Adipose tissue (tissue), 3 donors: ENCODE data around the gene SLC22A1. TPM values are rescaled to one million over a fixed set of nuclear protein-coding genes. Genes with fewer than 3 reads are reported as not detected.
"Not testable (repeated sequence)": the region's sequence is repeated elsewhere in the genome, so short reads cannot be mapped to it uniquely, and the experiment has no call there.

Source experiments
- H3K27ac ChIP-seq: one replicate; pipeline ENCODE4 v1.5.1; 2013; ENCODE audit warnings: low read depth, low read length
- WGBS, 3 donors: extraction: QIAGEN DNeasy Blood & Tissue Kit; methylation state at CpG; one replicate each; pipeline ENCODE4 v1.1.7; 2013; 5-methylcytosine and 5-hydroxymethylcytosine counted together
- polyA plus RNA-seq, 3 donors: library from polyadenylated mRNA; stranded (reverse); fragments of 200-250 nt; gene quantifications; one replicate each; pipeline ENCODE4 v1.2.3, GENCODE V29; 2013
- donor health status: healthy with polysubstance abuse.
- donor health status: Bipolar disorder and iron deficiency.
- donor health status: healthy.

The SLC22A1 gene
- polyA plus RNA-seq, 3 donors = 0.15 to 0.56 (median 0.55) TPM

DNA sequence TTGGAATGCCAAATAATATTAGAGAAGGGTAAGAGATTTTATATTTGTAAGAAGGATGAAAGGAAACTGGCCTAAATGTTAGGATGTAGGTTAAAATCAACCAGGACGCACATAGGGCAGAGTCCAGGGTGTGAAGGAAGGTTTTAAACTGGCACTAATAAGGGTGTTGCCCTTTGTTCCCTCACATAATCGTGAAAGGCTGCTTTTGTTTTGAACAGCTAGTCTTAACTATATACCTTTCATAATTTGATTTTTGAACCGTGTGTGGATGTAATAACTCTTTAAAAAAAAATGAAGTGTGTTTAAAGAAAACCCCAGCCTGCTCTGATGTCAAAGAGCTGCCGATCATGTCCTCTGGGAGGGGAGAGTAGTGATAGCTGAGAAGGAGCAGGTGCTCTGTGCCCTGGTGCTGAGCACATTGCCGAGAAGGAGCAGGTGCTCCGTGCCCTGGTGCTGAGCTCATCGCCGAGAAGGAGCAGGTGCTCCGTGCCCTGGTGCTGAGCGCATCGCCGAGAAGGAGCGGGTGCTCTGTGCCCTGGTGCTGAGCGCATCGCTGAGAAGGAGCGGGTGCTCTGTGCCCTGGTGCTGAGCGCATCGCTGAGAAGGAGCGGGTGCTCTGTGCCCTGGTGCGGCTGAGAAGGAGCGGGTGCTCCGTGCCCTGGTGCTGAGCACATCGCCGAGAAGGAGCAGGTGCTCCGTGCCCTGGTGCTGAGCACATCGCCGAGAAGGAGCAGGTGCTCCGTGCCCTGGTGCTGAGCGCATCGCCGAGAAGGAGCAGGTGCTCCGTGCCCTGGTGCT, 31.0 kb upstream of the SLC22A1 start:
- WGBS, 3 donors = 91 to 95% (median 91%) methylated on average over 28 to 31 of the region's 32 CpGs
- not testable (repeated sequence) for H3K27ac ChIP-seq

DNA sequence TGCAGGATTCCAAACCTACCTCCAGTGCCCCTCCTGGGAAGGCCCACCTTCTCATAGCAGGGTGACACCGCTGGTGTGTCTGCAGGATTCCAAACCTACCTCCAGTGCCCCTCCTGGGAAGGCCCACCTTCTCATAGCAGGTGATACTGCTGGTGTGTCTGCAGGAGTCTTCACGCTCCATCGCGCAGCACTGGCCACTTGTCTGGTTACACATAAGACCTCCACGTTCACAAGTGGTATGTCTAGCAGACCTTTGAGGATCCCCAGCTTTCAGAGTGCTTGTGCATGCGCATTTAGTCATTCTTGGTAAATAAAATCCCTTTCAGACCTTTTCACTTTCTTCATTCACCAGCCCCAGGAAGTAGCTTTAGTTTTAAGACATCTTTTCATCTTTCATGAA, 29.4 kb upstream of the SLC22A1 start:
- 88 to 96% (median 89%) methylated on average over 5 to 6 of the region's 6 CpGs for WGBS, 3 donors

DNA sequence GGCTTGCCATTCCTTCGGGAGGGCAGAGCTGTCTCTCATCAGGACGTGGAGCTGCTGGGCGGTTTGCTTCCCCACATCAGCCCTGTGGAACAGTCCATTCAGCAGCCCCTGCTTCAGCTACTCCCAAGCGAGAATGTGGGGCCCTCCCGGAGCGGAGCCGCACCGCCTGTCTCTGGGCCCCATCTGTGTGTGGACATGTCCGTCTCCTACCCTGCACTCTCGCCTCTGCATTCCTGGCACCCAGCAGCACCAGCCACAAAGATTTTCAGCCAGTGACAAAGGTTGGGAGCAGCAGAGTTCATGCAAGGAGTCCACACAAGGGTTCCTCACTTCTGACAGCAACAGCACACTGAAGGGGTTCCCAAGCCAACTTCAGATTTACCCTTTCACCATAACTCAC, 29.0 kb upstream of the SLC22A1 start:
- 82 to 87% (median 86%) methylated on average over 10 of the region's 10 CpGs for WGBS, 3 donors
- H3K27ac ChIP-seq = no peak overlapping the region

More for the DNA sequence above, 29.4 kb upstream of the SLC22A1 start:
- not testable (repeated sequence) for H3K27ac ChIP-seq

DNA sequence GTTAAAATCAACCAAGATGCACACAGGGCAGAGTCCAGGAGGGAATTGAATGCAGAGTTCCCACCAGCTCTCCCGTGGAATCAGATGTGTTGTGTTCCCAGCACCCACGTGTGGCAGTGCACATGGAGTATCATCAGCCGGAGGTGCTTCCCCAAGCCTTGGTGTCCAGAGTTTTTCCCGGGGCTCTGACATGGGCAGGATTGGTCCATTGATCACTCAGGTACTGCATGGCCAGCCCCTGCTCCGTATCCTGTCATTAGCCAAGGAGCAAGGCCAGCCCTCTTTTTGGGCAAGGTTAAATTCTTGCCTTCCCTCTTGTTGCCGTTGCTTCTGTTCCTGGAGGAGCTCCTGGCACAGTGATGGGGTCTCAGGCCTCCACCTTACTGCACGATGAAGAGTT, 28.6 kb upstream of the SLC22A1 start:
- 76 to 83% (median 76%) methylated on average over 7 of the region's 7 CpGs for WGBS, 3 donors
- H3K27ac ChIP-seq = no peak overlapping the region

- WGBS, 3 donors = 90 to 95% (median 92%) methylated on average over 4 of the region's 4 CpGs
- H3K27ac ChIP-seq = no peak overlapping the region
Measured at GRCh38 chr6:160093946-160094345, 27.7 kb upstream of the SLC22A1 start.

- H3K27ac ChIP-seq = no peak overlapping the region
- 94 to 96% (median 94%) methylated on average over 8 of the region's 8 CpGs for WGBS, 3 donors
Measured at GRCh38 chr6:160095146-160095845, 26.3 kb upstream of the SLC22A1 start.

DNA sequence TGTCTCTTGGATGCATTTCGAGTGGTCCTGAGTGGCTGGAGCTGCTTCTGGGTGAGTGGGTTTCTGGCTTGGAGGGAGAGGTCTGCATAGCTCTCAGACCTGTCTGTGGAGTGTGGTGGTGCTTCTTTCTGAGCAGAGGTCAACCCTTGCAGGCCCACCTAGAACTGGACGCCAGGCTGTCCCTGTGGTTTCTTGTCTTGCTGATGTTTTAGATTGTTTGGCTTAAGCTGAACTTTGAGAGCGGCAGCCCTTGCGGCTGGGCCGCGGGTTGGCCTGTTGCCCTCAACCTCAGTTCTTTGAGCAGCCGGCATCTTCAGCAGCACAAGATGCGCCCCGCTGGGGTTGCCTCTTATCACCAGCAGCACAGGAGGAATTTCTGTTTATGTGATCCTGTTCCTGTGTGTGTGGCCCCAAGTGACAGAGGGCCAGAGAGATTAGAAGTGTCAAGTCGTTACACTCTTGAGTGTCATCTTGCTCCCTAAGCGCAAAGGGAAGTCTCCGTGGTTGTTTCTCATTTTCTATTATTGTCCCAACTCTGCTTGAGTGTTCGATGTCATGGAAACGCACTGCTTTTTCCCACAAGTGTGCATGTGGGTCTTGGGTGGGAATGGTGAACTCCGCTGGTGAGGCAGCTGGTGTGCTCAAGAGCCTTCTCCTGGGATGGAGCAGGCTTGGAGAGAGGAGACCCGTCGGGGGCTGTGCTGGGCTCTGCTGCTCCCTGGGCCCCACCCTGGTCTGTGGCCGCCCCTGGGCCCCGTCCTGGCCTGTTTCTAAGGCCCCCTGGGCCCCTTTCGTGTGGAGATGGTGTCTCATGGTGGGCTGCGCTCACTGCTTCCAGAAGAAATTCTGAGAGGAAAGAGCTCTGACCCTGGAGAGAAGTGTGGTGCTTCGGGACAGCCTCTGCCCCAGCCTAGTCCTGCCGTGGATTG, 20.1 kb upstream of the SLC22A1 start:
- 72 to 90% (median 81%) methylated on average over 23 of the region's 23 CpGs for WGBS, 3 donors
- H3K27ac ChIP-seq = no peak overlapping the region

DNA sequence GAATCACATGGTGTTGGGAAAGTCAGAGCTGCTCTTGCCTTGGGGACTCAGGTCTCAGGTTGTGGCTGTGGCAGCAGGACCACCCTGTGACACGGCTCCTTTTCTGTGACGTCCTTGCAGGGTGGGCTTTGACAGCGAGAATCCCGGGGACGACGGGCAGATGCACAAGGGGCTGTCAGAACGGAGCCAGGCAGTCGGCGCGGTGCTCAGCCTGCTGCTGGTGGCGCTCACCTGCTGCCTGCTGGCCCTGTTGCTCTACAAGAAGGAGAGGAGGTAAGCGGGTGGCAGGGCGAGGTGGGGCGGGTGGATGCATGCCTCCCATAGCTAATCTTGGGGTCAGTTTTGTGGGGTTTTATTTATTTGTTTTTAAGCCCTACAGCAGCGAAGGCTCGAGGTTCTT, 19.2 kb upstream of the SLC22A1 start:
- WGBS, 3 donors = 93 to 96% (median 96%) methylated on average over 16 of the region's 16 CpGs
- no peak overlapping the region for H3K27ac ChIP-seq

GRCh38 chr6:160102956-160103824, 18.4 kb upstream of the SLC22A1 start:
- WGBS, 3 donors = 83 to 89% (median 87%) methylated on average over 14 of the region's 14 CpGs
- no peak overlapping the region for H3K27ac ChIP-seq

DNA sequence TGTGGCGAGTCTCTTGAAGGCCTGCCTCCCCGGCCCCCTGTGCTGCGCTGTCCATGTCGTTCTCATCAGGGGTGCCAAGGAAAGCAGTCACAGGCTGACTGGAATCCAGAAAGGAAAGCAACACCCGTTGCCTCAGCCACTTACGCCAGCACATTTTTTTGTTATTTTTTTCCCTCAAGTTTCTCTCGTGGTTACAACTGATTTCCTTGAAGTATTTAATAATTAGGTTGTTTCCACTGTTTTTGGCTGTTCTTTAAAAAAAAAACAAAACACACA, 17.9 kb upstream of the SLC22A1 start:
- H3K27ac ChIP-seq = no peak overlapping the region
- WGBS, 3 donors = 84 to 92% (median 88%) methylated on average over 7 of the region's 7 CpGs

DNA sequence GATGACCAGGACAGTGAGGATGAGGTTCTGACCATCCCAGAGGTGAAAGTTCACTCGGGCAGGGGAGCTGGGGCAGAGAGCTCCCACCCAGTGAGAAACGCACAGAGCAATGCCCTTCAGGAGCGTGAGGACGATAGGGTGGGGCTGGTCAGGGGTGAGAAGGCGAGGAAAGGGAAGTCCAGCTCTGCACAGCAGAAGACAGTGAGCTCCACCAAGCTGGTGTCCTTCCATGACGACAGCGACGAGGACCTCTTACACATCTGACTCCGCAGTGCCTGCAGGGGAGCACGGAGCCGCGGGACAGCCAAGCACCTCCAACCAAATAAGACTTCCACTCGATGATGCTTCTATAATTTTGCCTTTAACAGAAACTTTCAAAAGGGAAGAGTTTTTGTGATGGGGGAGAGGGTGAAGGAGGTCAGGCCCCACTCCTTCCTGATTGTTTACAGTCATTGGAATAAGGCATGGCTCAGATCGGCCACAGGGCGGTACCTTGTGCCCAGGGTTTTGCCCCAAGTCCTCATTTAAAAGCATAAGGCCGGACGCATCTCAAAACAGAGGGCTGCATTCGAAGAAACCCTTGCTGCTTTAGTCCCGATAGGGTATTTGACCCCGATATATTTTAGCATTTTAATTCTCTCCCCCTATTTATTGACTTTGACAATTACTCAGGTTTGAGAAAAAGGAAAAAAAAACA, 16.6 kb upstream of the SLC22A1 start:
- 95 to 96% (median 96%) methylated on average over 20 of the region's 20 CpGs for WGBS, 3 donors
- H3K27ac ChIP-seq = no peak overlapping the region

DNA sequence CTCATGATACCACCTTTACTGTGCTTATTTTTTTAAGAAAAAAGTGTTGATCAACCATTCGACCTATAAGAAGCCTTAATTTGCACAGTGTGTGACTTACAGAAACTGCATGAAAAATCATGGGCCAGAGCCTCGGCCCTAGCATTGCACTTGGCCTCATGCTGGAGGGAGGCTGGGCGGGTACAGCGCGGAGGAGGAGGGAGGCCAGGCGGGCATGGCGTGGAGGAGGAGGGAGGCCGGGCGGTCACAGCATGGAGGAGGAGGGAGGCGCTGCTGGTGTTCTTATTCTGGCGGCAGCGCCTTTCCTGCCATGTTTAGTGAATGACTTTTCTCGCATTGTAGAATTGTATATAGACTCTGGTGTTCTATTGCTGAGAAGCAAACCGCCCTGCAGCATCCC, 15.6 kb upstream of the SLC22A1 start:
- 95 to 96% (median 96%) methylated on average over 14 of the region's 14 CpGs for WGBS, 3 donors

GRCh38 chr6:160106701-160107100, 14.9 kb upstream of the SLC22A1 start:
- WGBS, 3 donors = 88 to 93% (median 93%) methylated on average over 4 of the region's 4 CpGs
- no peak overlapping the region for H3K27ac ChIP-seq

More for the DNA sequence above, 15.6 kb upstream of the SLC22A1 start:
- no peak overlapping the region for H3K27ac ChIP-seq

DNA sequence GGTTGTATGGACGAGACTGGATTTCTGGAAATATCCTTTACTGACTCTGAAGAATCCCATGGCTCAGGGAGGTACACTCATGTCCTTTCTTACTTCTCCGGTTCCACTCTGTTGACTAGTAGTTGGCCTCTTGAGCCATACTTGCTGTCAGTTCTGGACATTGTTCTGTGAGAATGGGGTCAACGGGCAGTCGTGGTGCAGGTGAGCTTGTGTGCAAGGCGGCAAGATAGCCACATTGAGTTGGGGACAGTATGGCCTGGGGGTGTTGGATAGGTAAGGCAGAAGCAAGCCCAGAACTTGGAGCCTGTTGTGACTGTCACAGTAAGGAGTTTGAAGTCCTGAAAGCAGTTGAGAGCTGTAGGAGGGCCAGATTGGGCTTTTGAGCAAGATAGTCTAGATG, 13.5 kb upstream of the SLC22A1 start:
- H3K27ac ChIP-seq = no peak overlapping the region
- 96 to 97% (median 96%) methylated on average over 5 of the region's 5 CpGs for WGBS, 3 donors

DNA sequence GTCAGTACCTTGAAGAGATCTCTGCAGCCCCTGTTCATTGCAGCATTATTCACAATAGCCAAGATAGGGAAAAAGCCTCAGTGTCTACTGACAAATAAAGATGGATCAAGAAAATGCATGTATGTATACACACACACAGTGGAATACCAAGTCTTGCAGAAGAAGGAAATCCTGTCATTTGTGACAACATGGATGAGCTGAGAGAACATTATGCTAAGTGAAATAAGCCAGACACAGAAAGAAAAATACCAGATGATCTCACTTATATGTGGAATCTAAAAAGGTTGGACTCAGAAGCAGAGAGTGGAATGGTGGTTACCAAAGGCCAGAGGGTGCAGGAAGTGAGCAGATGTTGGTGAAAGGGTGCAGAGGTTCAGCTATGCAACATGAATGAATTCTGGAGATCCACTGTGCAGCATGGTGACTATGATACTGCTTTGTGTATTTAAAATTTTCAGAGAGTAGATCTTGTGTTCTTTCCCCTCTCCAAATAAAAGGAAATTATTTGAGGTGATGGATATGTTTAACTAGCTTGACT, 11.0 kb upstream of the SLC22A1 start:
- H3K27ac ChIP-seq = no peak overlapping the region

DNA sequence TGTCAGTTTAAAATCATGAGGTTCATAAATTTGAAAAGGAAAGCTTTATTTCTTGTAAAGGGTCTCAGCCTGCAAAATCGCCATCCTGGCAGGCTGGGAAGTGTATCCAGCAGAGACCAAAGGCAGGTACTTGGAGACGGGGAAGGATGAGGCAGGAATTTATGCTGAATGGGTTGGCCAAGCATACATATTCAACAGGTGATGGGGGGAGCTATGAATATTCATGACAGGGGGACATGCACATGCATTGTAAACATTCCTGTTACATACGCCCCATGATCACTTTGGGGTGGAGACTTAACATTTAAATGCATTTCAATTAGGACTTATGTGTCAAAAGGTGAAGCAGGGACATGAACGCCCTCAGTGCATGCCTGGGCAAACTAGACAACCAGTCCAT, 9.8 kb upstream of the SLC22A1 start:
- 82 to 89% (median 85%) methylated on average over 4 of the region's 4 CpGs for WGBS, 3 donors
- no peak overlapping the region for H3K27ac ChIP-seq

DNA sequence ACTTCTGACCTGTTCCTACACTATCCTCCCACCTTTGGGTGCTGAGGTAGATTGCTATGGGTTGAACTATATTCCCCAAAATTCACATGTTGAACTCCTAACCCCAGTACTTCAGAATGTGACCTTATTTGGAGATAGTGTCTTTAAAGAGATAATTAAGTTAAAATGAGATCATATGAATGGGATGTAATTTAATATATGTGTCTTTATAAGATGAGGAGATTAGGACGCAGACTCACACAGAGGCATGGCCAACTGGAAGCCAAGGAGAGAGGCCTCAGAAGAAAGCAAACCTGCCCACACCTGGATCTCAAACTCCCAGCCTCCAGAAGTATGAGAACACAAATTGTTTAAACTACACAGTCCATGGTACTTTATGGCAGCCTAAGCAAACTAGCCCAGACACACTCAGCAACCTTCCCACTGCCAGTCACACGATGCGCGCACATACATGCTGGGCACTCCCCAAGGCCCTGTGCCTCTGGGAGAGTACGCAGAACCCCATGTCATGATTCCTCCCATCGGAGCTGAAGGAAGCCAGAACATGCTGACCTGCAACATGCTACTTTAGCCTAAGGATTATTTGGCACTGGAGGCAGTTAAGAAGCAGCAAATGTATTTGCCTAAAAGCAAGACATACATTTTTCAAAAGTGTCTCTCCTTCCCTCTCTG, 8.9 kb upstream of the SLC22A1 start:
- no peak overlapping the region for H3K27ac ChIP-seq
- 89 to 95% (median 90%) methylated on average over 6 of the region's 6 CpGs for WGBS, 3 donors
